Kidney epithelial cell (primary cell): ENCODE measurements around the gene SMPD1. TPM values are rescaled to one million over a fixed set of nuclear protein-coding genes. Genes with fewer than 3 reads are reported as not detected.

Experiments used
- DNase-seq: peaks from one replicate; pipeline ENCODE4 v3.0.0-alpha.2; 2010; ENCODE audit warnings: low read depth
- H3K27me3 ChIP-seq: 2 replicates; pipeline ENCODE4 v1.6.0; 2011; ENCODE audit warnings: low read length; ENCODE audit not compliant: control insufficient read depth, insufficient read depth
- H3K36me3 ChIP-seq: 2 replicates; pipeline ENCODE4 v1.5.1; 2011; ENCODE audit warnings: low read length; ENCODE audit not compliant: control insufficient read depth, insufficient read depth
- H3K4me3 ChIP-seq: 2 replicates; pipeline ENCODE4 v1.5.1; 2011; ENCODE audit warnings: low read depth, mild to moderate bottlenecking, control low read depth, low read length
- CTCF ChIP-seq: IDR thresholded peaks from 2 replicates; pipeline ENCODE4 v1.5.1; 2011; ENCODE audit warnings: mild to moderate bottlenecking, moderate library complexity, low read length, control low read depth, inconsistent platforms; ENCODE audit not compliant: insufficient read depth, poor library complexity, severe bottlenecking
- total RNA-seq: library from RNA; depleted of rRNA; stranded (reverse); fragments of >200 nt; gene quantifications from 2 replicates; pipeline ENCODE4 v1.2.3, GENCODE V29; 2015

The SMPD1 gene
- total RNA-seq, 1 donor from 2014 or later = 25.7 TPM

DNA sequence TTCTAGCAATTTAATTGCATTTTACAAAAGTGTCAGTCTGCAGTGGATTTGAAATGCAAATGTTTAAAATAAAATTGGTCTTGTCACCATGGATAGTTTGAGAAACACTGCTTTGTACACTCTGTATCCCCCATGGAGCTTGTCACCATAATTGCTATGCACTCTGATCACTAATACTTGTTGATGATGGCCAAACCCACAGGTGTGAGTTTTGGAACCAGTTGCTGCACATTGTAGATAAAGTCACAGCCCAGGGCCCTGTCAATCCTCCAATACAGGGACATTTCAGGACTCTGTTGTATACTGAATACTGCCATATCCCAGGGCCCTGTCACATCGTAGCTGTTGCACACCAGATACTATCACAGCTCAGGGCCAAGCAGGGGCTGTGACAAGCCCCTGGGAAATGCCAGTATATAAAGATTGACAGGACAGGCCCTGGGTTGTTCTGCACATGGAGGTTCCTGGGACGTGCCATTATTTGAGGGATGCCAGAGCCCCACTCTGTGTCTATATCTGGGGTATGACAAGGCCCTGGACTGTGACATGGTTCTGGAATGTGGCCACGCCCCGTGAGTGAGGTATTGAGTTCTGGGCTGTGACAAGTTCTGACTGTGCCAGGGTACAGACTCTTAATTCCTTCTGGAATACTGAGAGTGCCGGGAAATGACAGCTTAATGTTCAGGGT lies 27.9 kb upstream of the SMPD1 start:
- Histone ChIP-seq H3K4me3 (no peak overlapping the region), H3K27me3 (no peaks in the 10 kb centered on the region), H3K36me3 (no peaks in the 10 kb centered on the region)
- DNase-seq = no peak
- no peak for TF ChIP-seq CTCF

DNA sequence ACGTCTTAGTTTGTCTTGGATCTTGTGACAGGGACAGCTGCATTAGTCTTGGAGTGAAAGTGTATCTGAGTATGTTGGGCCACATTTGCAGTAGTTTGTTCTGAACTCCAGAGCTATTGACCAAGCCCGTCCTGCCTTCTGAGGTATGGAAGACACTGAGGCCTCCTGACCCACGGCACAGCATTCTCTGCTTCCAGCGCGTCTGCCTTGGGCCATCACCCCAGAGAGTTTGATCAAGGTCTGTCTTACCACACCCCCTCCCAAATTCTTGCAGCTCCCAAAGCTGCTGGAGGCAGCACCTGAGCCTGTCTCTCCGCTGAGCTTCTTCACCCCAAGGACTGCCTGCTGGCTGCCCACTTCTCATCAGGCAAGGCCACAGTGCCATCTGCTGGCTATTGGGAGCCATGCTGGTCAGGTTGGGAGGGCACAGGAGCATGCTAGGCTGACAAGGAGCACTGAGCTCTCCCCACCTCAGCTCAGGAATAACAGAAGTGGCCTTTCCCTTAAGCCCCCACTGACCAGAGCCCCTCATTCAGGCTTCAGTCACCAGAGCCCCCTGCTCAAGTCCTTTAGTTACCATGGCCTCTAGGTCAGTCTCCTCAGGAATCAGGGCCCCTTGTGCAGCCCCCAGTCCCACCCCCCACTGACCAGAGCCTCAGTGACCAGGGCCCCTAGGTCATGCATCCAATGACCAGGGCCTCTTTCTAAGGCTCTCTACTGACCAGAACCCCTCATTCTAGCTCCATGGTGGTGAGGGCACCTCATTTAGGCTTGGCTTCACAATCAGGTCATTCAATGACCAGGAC lies 27.2 kb upstream of the SMPD1 start:
- H3K36me3 ChIP-seq = no peaks in the 10 kb centered on the region
- peak; percentile 26 for DNase-seq

DNA sequence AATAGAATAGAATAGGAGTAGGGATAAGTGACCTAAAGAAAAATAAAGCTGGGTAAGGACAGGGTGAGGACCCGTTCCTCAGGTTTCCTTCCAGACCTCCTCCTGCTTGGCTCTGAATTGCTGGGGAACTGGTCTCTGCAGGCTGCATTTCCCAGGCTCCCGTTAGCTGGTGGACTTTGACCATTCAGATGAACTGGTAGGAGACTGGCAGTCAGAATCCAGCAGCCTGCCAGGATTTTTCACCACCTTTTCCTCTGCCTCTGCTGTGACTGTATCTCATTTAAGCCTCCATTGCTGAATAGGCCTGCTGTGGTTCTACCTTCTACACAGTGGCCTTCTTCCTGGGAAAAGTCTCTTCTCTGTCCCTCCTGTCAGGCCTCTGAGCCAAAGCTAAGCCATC lies 24.6 kb upstream of the SMPD1 start:
- no peak for DNase-seq
- Histone ChIP-seq H3K36me3 (no peaks in the 10 kb centered on the region), H3K27me3 (no peaks in the 10 kb centered on the region), H3K4me3 (no peak overlapping the region)
- no peak for TF ChIP-seq CTCF

More for the DNA sequence above, 27.2 kb upstream of the SMPD1 start:
- H3K27me3 ChIP-seq = no peaks in the 10 kb centered on the region
- TF ChIP-seq CTCF = peak; percentile 91
- H3K4me3 ChIP-seq = no peak overlapping the region

DNA sequence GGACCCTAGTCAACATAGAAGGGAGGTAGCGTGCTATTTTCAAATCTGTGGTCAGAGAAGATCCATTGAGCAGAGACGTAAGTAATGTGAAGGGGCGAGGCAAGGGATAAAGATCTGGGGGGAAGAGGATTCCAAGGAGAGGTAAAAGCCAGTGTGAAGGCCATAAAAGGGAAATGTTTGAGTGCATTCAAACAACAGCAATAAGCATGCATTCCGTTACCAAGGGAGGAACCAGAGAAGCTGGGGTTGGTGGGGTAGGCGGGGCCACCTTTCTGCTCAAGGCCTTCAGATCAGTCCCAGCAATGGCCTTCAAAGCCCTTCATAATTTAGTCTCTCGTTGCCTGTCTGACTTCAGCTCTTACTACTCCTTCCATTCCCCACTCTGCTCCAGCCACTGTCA lies 18.4 kb upstream of the SMPD1 start:
- Histone ChIP-seq H3K36me3 (no peaks in the 10 kb centered on the region), H3K27me3 (no peaks in the 10 kb centered on the region), H3K4me3 (no peak overlapping the region)
- no peak for TF ChIP-seq CTCF
- no peak for DNase-seq

DNA sequence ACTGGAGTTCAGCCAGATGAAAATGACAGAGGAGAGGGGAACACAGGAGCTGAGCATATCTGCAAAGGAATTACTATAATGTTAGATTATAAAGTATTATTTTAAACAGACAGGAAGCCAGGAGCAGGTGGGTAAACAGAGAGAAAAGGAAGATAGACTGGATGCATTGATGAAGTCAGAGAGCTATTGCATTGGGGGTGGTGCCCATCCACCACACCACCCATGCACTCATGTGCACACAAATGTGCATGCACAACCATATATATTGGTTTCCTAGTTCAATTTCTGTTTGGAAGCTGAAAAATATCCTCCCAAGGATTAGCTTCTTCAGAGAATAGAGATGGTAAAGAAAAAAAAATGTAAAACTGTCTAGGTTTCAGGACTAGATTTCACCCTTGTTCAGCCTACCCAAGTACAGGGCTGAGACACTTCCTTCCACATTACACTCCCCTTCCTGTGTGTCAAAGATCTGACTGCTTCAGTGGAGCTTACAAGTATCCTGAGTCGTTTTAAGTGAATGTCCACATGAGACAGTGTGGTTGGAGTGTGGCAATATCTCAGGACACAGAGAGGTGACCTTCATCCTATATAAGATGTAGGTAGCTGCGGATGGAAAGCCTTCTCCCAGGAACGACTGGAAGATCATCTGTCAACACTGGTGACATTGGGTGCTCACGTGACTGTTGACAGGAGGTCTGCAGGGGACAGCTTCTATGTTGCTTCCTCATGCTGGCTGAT lies 12.2 kb upstream of the SMPD1 start:
- DNase-seq = no peak
- no peak overlapping the region for H3K4me3 ChIP-seq
- no peak for TF ChIP-seq CTCF
- no peaks in the 10 kb centered on the region for H3K36me3 ChIP-seq
- H3K27me3 ChIP-seq = no peaks in the 10 kb centered on the region
